Measurements from ENCODE around the gene PABPC1L. TPM values are rescaled to one million over a fixed set of nuclear protein-coding genes. Genes with fewer than 3 reads are reported as not detected.

Gene PABPC1L
- total RNA-seq, 2 experiments from 2014 or later = 71.0 to 72.8 TPM

- Mint-ChIP-seq H3K4me3 (peak overlapping the region; percentile 7), H3K9me3 (peaks cover 2% of the 10 kb centered on the region), H3K27ac (peak overlapping the region; percentile 8), H3K27me3 (ENCODE audit: low read depth) (no peaks in the 10 kb centered on the region), H3K36me3 (ENCODE audit: low read depth) (peaks cover 24% of the 10 kb centered on the region), H3K4me1 (ENCODE audit: low read depth) (peaks cover 67% of the 10 kb centered on the region)
- intact Hi-C loops (cut with micrococcal nuclease) = loop anchor here (10.0 kb wide), 1 partner anchor 747 kb away; the partner anchor contains the start of gene OSER1
- CTCF ChIA-PET = interaction anchor here (0.7 kb wide), 1 partner anchor 10 kb away, joined by 10 read pairs; no protein-coding TSS in a partner anchor
- no peak for DNase-seq
Observed at GRCh38 chr20:44961870-44962267, 52.0 kb downstream of the PABPC1L start.

- CTCF ChIA-PET = interaction anchor here (0.5 to 0.8 kb wide), 3 partner anchors 9 to 156 kb away, joined by 3 to 10 read pairs (median 3); no protein-coding TSS in a partner anchor
- H3K27ac Mint-ChIP-seq = no peak overlapping the region
- DNase-seq = no peak
- intact Hi-C loops (cut with micrococcal nuclease) = loop anchor here (10.0 kb wide), 1 partner anchor 748 kb away; the partner anchor contains the start of gene OSER1
- H3K9me3 Mint-ChIP-seq = peaks cover 2% of the 10 kb centered on the region
- peaks cover 26% of the 10 kb centered on the region for H3K36me3 Mint-ChIP-seq (ENCODE audit: low read depth)
- H3K27me3 Mint-ChIP-seq (ENCODE audit: low read depth) = no peaks in the 10 kb centered on the region
- H3K4me3 Mint-ChIP-seq = no peak overlapping the region
- peaks cover 61% of the 10 kb centered on the region for H3K4me1 Mint-ChIP-seq (ENCODE audit: low read depth)
Observed at GRCh38 chr20:44962483-44962882, 52.6 kb downstream of the PABPC1L start.

GRCh38 chr20:44963325-44964215 lies 53.7 kb downstream of the PABPC1L start:
- CTCF ChIA-PET = interaction anchor here (0.8 to 2.1 kb wide), 3 partner anchors 14 to 81 kb away, joined by 3 to 6 read pairs (median 3); no protein-coding TSS in a partner anchor
- intact Hi-C loops (cut with micrococcal nuclease) = loop anchor here (10.0 kb wide), 1 partner anchor 749 kb away; the partner anchor contains the start of gene OSER1
- peaks cover 52% of the 10 kb centered on the region for H3K4me1 Mint-ChIP-seq (ENCODE audit: low read depth)
- no peak overlapping the region for H3K27ac Mint-ChIP-seq
- no peak for DNase-seq
- H3K9me3 Mint-ChIP-seq = peaks cover 2% of the 10 kb centered on the region
- no peaks in the 10 kb centered on the region for H3K27me3 Mint-ChIP-seq (ENCODE audit: low read depth)
- peaks cover 24% of the 10 kb centered on the region for H3K36me3 Mint-ChIP-seq (ENCODE audit: low read depth)
- no peak overlapping the region for H3K4me3 Mint-ChIP-seq

GRCh38 chr20:44965651-44966029 lies 55.8 kb downstream of the PABPC1L start:
- CTCF ChIA-PET = interaction anchor here (0.6 to 2.1 kb wide), 5 partner anchors 12 to 196 kb away, joined by 3 to 6 read pairs (median 3); no protein-coding TSS in a partner anchor
- peaks cover 16% of the 10 kb centered on the region for H3K36me3 Mint-ChIP-seq (ENCODE audit: low read depth)
- peak overlapping the region; percentile 88 for H3K4me3 Mint-ChIP-seq
- intact Hi-C loops (cut with micrococcal nuclease) = loop anchor here (2.0 to 10.0 kb wide), 8 partner anchors 37 to 1007 kb away; partner anchors contain the start of genes ADA, OSER1, SERINC3 and SYS1
- H3K27me3 Mint-ChIP-seq (ENCODE audit: low read depth) = no peaks in the 10 kb centered on the region
- DNase-seq = no peak
- H3K27ac Mint-ChIP-seq = peak overlapping the region; percentile 98
- peaks cover 2% of the 10 kb centered on the region for H3K9me3 Mint-ChIP-seq
- peaks cover 56% of the 10 kb centered on the region for H3K4me1 Mint-ChIP-seq (ENCODE audit: low read depth)

- H3K36me3 Mint-ChIP-seq (ENCODE audit: low read depth) = peaks cover 16% of the 10 kb centered on the region
- DNase-seq = peak; percentile 96
- H3K4me3 Mint-ChIP-seq = peak within 1 kb of the TSS; percentile 88
- H3K9me3 Mint-ChIP-seq = peaks cover 2% of the 10 kb centered on the region
- CTCF ChIA-PET = interaction anchor here (0.7 to 2.1 kb wide), 5 partner anchors 12 to 195 kb away, joined by 3 to 6 read pairs (median 3); no protein-coding TSS in a partner anchor
- H3K27me3 Mint-ChIP-seq (ENCODE audit: low read depth) = no peaks in the 10 kb centered on the region
- peaks cover 56% of the 10 kb centered on the region for H3K4me1 Mint-ChIP-seq (ENCODE audit: low read depth)
- peak within 1 kb of the TSS; percentile 98 for H3K27ac Mint-ChIP-seq
- intact Hi-C loops (cut with micrococcal nuclease) = loop anchor here (2.0 to 10.0 kb wide), 8 partner anchors 36 to 1006 kb away; partner anchors contain the start of genes ADA, OSER1, SERINC3 and SYS1
Observed at GRCh38 chr20:44966030-44966961, 56.4 kb downstream of the PABPC1L start, which contains the start of gene STK4. Gene STK4 (plus strand): TSS chr20:44966512. CDS start chr20:44966569, 57 bp downstream.

GRCh38 chr20:44967207-44967807 lies 57.4 kb downstream of the PABPC1L start:
- peaks cover 2% of the 10 kb centered on the region for H3K9me3 Mint-ChIP-seq
- H3K27me3 Mint-ChIP-seq (ENCODE audit: low read depth) = no peaks in the 10 kb centered on the region
- peaks cover 53% of the 10 kb centered on the region for H3K4me1 Mint-ChIP-seq (ENCODE audit: low read depth)
- H3K4me3 Mint-ChIP-seq = peak overlapping the region; percentile 88
- intact Hi-C loops (cut with micrococcal nuclease) = loop anchor here (2.0 to 10.0 kb wide), 8 partner anchors 35 to 1005 kb away; partner anchors contain the start of genes ADA, OSER1, SERINC3 and SYS1
- peak overlapping the region; percentile 98 for H3K27ac Mint-ChIP-seq
- H3K36me3 Mint-ChIP-seq (ENCODE audit: low read depth) = peaks cover 16% of the 10 kb centered on the region
- peak; percentile 60 for DNase-seq
- CTCF ChIA-PET = interaction anchor here (0.6 to 0.9 kb wide), 2 partner anchors 11 to 77 kb away, joined by 3 to 4 read pairs; no protein-coding TSS in a partner anchor

GRCh38 chr20:44969300-44969894 lies 59.5 kb downstream of the PABPC1L start:
- CTCF ChIA-PET = no interaction called here
- Mint-ChIP-seq H3K4me1 (ENCODE audit: low read depth) (peaks cover 56% of the 10 kb centered on the region), H3K27me3 (ENCODE audit: low read depth) (no peaks in the 10 kb centered on the region), H3K27ac (peak overlapping the region; percentile 98), H3K4me3 (peak overlapping the region; percentile 88), H3K9me3 (no peaks in the 10 kb centered on the region), H3K36me3 (ENCODE audit: low read depth) (peaks cover 31% of the 10 kb centered on the region)
- intact Hi-C loops (cut with micrococcal nuclease) = loop anchor here (1.0 to 10.0 kb wide), 7 partner anchors 33 to 1003 kb away; partner anchors contain the start of genes OSER1, SERINC3, SYS1 and ZNF335
- peak; percentile 45 for DNase-seq

- intact Hi-C loops (cut with micrococcal nuclease) = loop anchor here (5.0 to 10.0 kb wide), 2 partner anchors 475 to 1218 kb away; no protein-coding TSS in a partner anchor
- Mint-ChIP-seq H3K36me3 (ENCODE audit: low read depth) (peaks cover 40% of the 10 kb centered on the region), H3K4me1 (ENCODE audit: low read depth) (peaks cover 62% of the 10 kb centered on the region), H3K27ac (peak overlapping the region; percentile 94), H3K4me3 (peak overlapping the region; percentile 67), H3K9me3 (no peaks in the 10 kb centered on the region), H3K27me3 (ENCODE audit: low read depth) (no peaks in the 10 kb centered on the region)
- CTCF ChIA-PET = interaction anchor here (0.6 to 1.0 kb wide), 6 partner anchors 9 to 332 kb away, joined by 3 to 4 read pairs (median 4); partner anchors contain the start of gene TOMM34
- no peak for DNase-seq
Observed at GRCh38 chr20:44970243-44970757, 60.4 kb downstream of the PABPC1L start.

- Mint-ChIP-seq H3K4me3 (no peak overlapping the region), H3K4me1 (ENCODE audit: low read depth) (peaks cover 81% of the 10 kb centered on the region), H3K27ac (peak overlapping the region; percentile 76), H3K36me3 (ENCODE audit: low read depth) (peaks cover 37% of the 10 kb centered on the region), H3K27me3 (ENCODE audit: low read depth) (no peaks in the 10 kb centered on the region), H3K9me3 (no peaks in the 10 kb centered on the region)
- intact Hi-C loops (cut with micrococcal nuclease) = loop anchor here (5.0 to 10.0 kb wide), 2 partner anchors 478 to 1221 kb away; no protein-coding TSS in a partner anchor
- CTCF ChIA-PET = no interaction called here
- DNase-seq = no peak
Observed at GRCh38 chr20:44973053-44973452, 63.2 kb downstream of the PABPC1L start.

- intact Hi-C loops (cut with micrococcal nuclease) = loop anchor here (10.0 kb wide), 1 partner anchor 482 kb away; no protein-coding TSS in a partner anchor
- CTCF ChIA-PET = interaction anchor here (0.5 to 0.8 kb wide), 2 partner anchors 54 to 67 kb away, joined by 3 to 4 read pairs; no protein-coding TSS in a partner anchor
- Mint-ChIP-seq H3K4me3 (no peak overlapping the region), H3K36me3 (ENCODE audit: low read depth) (peaks cover 54% of the 10 kb centered on the region), H3K27me3 (ENCODE audit: low read depth) (no peaks in the 10 kb centered on the region), H3K9me3 (no peaks in the 10 kb centered on the region), H3K27ac (peak overlapping the region; percentile 94), H3K4me1 (ENCODE audit: low read depth) (peaks cover 83% of the 10 kb centered on the region)
- DNase-seq = no peak
Observed at GRCh38 chr20:44976698-44977097, 66.8 kb downstream of the PABPC1L start.
